H9 (cell line): Measurements from ENCODE around the gene P3H2. TPM values are rescaled to one million over a fixed set of nuclear protein-coding genes. Genes with fewer than 3 reads are reported as not detected.

ENCODE experiments used
- DNase-seq: peaks from one replicate; pipeline ENCODE4 v3.0.0-alpha.2; 2017
- H2AFZ ChIP-seq: one replicate; pipeline ENCODE4 v1.6.1; 2013; ENCODE audit warnings: mild to moderate bottlenecking, low read length, control low read depth, moderate library complexity
- H2AK5ac ChIP-seq: 2 replicates; pipeline ENCODE4 v1.6.1; 2013; ENCODE audit warnings: low read length, control low read depth, mixed read lengths; ENCODE audit not compliant: insufficient read length
- H2BK120ac ChIP-seq: one replicate; pipeline ENCODE4 v1.6.1; 2013; ENCODE audit warnings: low read depth, mild to moderate bottlenecking, low read length, control low read depth, inconsistent platforms; ENCODE audit not compliant: poor library complexity, severe bottlenecking
- H2BK12ac ChIP-seq: 2 replicates; pipeline ENCODE4 v1.6.1; 2013; ENCODE audit warnings: low read length, control low read depth, mixed read lengths, low read depth; ENCODE audit not compliant: insufficient read length
- H2BK15ac ChIP-seq: 2 replicates; pipeline ENCODE4 v1.6.1; 2013; ENCODE audit warnings: low read depth, low read length, control low read depth
- H2BK20ac ChIP-seq: one replicate; pipeline ENCODE4 v1.6.1; 2013; ENCODE audit warnings: low read depth, mild to moderate bottlenecking, low read length, control low read depth, inconsistent platforms; ENCODE audit not compliant: poor library complexity, severe bottlenecking
- H2BK5ac ChIP-seq: 2 replicates; pipeline ENCODE4 v1.6.1; 2013; ENCODE audit warnings: low read length, control low read depth, mixed read lengths; ENCODE audit not compliant: insufficient read length
- H3K14ac ChIP-seq: 2 replicates; pipeline ENCODE4 v1.6.1; 2013; ENCODE audit warnings: low read length, control low read depth; ENCODE audit not compliant: insufficient read depth
- H3K18ac ChIP-seq: 2 replicates; pipeline ENCODE4 v1.6.1; 2013; ENCODE audit warnings: low read depth, mild to moderate bottlenecking, mixed read lengths, low read length, control low read depth; ENCODE audit not compliant: insufficient read length
- H3K23ac ChIP-seq: 2 replicates; pipeline ENCODE4 v1.6.1; 2013; ENCODE audit warnings: low read length, control low read depth, mixed read lengths, low read depth; ENCODE audit not compliant: insufficient read length
- H3K23me2 ChIP-seq: 2 replicates; pipeline ENCODE4 v1.6.1; 2013; ENCODE audit warnings: low read depth, mild to moderate bottlenecking, mixed read lengths, low read length, control low read depth; ENCODE audit not compliant: insufficient read length, poor library complexity, severe bottlenecking
- H3K27ac ChIP-seq: 2 replicates; pipeline ENCODE4 v1.5.1; 2013; ENCODE audit warnings: low read length, control low read depth, mixed read lengths, low read depth; ENCODE audit not compliant: insufficient read length
- H3K27me3 ChIP-seq: 2 replicates; pipeline ENCODE4 v1.6.1; 2013; ENCODE audit warnings: low read length, control low read depth, inconsistent platforms; ENCODE audit not compliant: insufficient read depth
- H3K4ac ChIP-seq: 2 replicates; pipeline ENCODE4 v1.6.1; 2013; ENCODE audit warnings: low read depth, mild to moderate bottlenecking, control low read depth, inconsistent platforms, low read length, moderate library complexity
- H3K4me1 ChIP-seq: 2 replicates; pipeline ENCODE4 v1.6.1; 2013; ENCODE audit warnings: low read length, control low read depth, inconsistent platforms; ENCODE audit not compliant: insufficient read depth
- H3K4me2 ChIP-seq: 2 replicates; pipeline ENCODE4 v1.6.1; 2013; ENCODE audit warnings: low read length, control low read depth, mixed read lengths; ENCODE audit not compliant: insufficient read length, insufficient read depth
- H3K56ac ChIP-seq: 2 replicates; pipeline ENCODE4 v1.6.1; 2013; ENCODE audit warnings: low read depth, mild to moderate bottlenecking, mixed read lengths, low read length, control low read depth; ENCODE audit not compliant: insufficient read length
- H3K79me1 ChIP-seq: 2 replicates; pipeline ENCODE4 v1.6.1; 2013; ENCODE audit warnings: low read depth, mild to moderate bottlenecking, moderate library complexity, low read length, control low read depth, inconsistent platforms; ENCODE audit not compliant: insufficient read depth, poor library complexity, severe bottlenecking
- H3K79me2 ChIP-seq: 2 replicates; pipeline ENCODE4 v1.6.1; 2013; ENCODE audit warnings: low read length, control low read depth, inconsistent platforms; ENCODE audit not compliant: insufficient read depth
- H3K9ac ChIP-seq: 2 replicates; pipeline ENCODE4 v1.6.1; 2013; ENCODE audit warnings: low read length, control low read depth, mixed read lengths; ENCODE audit not compliant: insufficient read length; ENCODE audit errors: extremely low read depth
- H3K9me3 ChIP-seq: one replicate; pipeline ENCODE4 v1.6.1; 2013; ENCODE audit warnings: low read depth, low read length, inconsistent platforms; ENCODE audit not compliant: control insufficient read depth
- H3T11ph ChIP-seq: one replicate; pipeline ENCODE4 v1.6.1; 2013; ENCODE audit warnings: mild to moderate bottlenecking, low read length, control low read depth, inconsistent platforms
- H4K20me1 ChIP-seq: one replicate; pipeline ENCODE4 v1.6.1; 2013; ENCODE audit not compliant: control insufficient read depth, insufficient read length, insufficient read depth
- H4K5ac ChIP-seq: 2 replicates; pipeline ENCODE4 v1.6.1; 2013; ENCODE audit warnings: low read depth, mild to moderate bottlenecking, mixed read lengths, low read length, control low read depth; ENCODE audit not compliant: insufficient read length
- H4K8ac ChIP-seq: replicated peaks from 2 replicates; pipeline ENCODE4 v1.6.1; 2013; ENCODE audit warnings: low read length, control low read depth, mixed read lengths, low read depth; ENCODE audit not compliant: insufficient read length
- H4K91ac ChIP-seq: 2 replicates; pipeline ENCODE4 v1.6.1; 2013; ENCODE audit warnings: low read depth, mild to moderate bottlenecking, moderate library complexity, mixed read lengths, low read length, control low read depth; ENCODE audit not compliant: insufficient read length
- H3K27ac Mint-ChIP-seq, 3 experiments: 2 replicates in 2 of 3; 3 replicates in 1 of 3; pipeline ENCODE4 v1.8.0; 2020 to 2021; ENCODE audit warnings: mixed read lengths in 3 of 3, mild to moderate bottlenecking in 1 of 3, moderate library complexity in 1 of 3
- H3K27me3 Mint-ChIP-seq: 2 replicates; pipeline ENCODE4 v1.8.0; 2021; ENCODE audit warnings: low read depth, mild to moderate bottlenecking, moderate library complexity, mixed read lengths
- H3K36me3 Mint-ChIP-seq, 3 experiments: 2 replicates in 2 of 3; 3 replicates in 1 of 3; pipeline ENCODE4 v1.8.0; 2020 to 2021; ENCODE audit warnings: low read depth in 3 of 3, mixed read lengths in 3 of 3; ENCODE audit not compliant: insufficient read depth in 1 of 3
- H3K4me1 Mint-ChIP-seq, 2 experiments: 2 replicates each; pipeline ENCODE4 v1.8.0; 2020; ENCODE audit warnings: mixed read lengths in 2 of 2
- H3K4me3 Mint-ChIP-seq, 2 experiments: 2 replicates in 1 of 2; 3 replicates in 1 of 2; pipeline ENCODE4 v1.8.0; 2020 to 2021; ENCODE audit warnings: mild to moderate bottlenecking in 2 of 2, mixed read lengths in 2 of 2, moderate library complexity in 1 of 2
- H3K9me3 Mint-ChIP-seq, 2 experiments: 2 replicates in 1 of 2; 3 replicates in 1 of 2; pipeline ENCODE4 v1.8.0; 2020; ENCODE audit warnings: mild to moderate bottlenecking in 2 of 2, mixed read lengths in 2 of 2, moderate library complexity in 1 of 2
- CTCF ChIP-seq: fragments of 200-600 bp; sonication (generic); conservative IDR thresholded peaks from 3 replicates; pipeline ENCODE4 v1.8.0; 2021; ENCODE audit warnings: antibody characterized with exemption, mild to moderate bottlenecking
- WGBS: extraction: QIAGEN DNeasy Blood & Tissue Kit; methylation state at CpG from one replicate; pipeline ENCODE4 v1.1.7; 2013; ENCODE audit warnings: missing lambda C conversion rate, low lambda C conversion rate, mixed read lengths; ENCODE audit not compliant: insufficient read length; ENCODE audit errors: extremely low coverage; 5-methylcytosine and 5-hydroxymethylcytosine counted together
- total RNA-seq: library from RNA; stranded (reverse); gene quantifications from 2 replicates; pipeline ENCODE4 v1.2.1, GENCODE V29; 2021

P3H2 gene
- total RNA-seq, 1 experiment from 2014 or later = 41.5 TPM

GRCh38 chr3:190060192-190060775 is 60.4 kb downstream of the P3H2 start:
- no peak overlapping the region for H3K4ac ChIP-seq
- no peak overlapping the region for H3K9ac ChIP-seq
- H3K4me2 ChIP-seq = no peak overlapping the region
- no peak overlapping the region for H2BK20ac ChIP-seq
- no peaks in the 10 kb centered on the region for H3K9me3 ChIP-seq
- no peak overlapping the region for H3K27ac ChIP-seq
- 0 out of 7 replicates have a peak, but pooled peaks cover 0 to 2% (median 0%) of the 10 kb centered on the region in 3 experiments for H3K36me3 Mint-ChIP-seq
- H4K91ac ChIP-seq = no peak overlapping the region
- TF ChIP-seq CTCF = no peak
- H3T11ph ChIP-seq = no peak overlapping the region
- H3K27ac Mint-ChIP-seq = no peak overlapping the region
- H2BK12ac ChIP-seq = no peak overlapping the region
- H3K23ac ChIP-seq = no peak overlapping the region
- H3K9me3 Mint-ChIP-seq = no peaks in the 10 kb centered on the region
- no peak overlapping the region for H3K56ac ChIP-seq
- H3K23me2 ChIP-seq = no peaks in the 10 kb centered on the region
- H2BK15ac ChIP-seq = no peak overlapping the region
- H3K14ac ChIP-seq = no peak overlapping the region
- no peaks in the 10 kb centered on the region for H3K27me3 ChIP-seq
- H3K79me1 ChIP-seq = no peaks in the 10 kb centered on the region
- H2AK5ac ChIP-seq = no peak overlapping the region
- no peak overlapping the region for H2AFZ ChIP-seq
- H3K4me1 Mint-ChIP-seq = peaks cover 32 to 40% of the 10 kb centered on the region in 2 experiments
- H3K79me2 ChIP-seq = no peaks in the 10 kb centered on the region
- no peak overlapping the region for H2BK120ac ChIP-seq
- no peaks in the 10 kb centered on the region; the same call in 1 of the 2 replicates for H3K4me1 ChIP-seq
- H2BK5ac ChIP-seq = no peak overlapping the region
- H3K27me3 Mint-ChIP-seq = no peaks in the 10 kb centered on the region
- H4K20me1 ChIP-seq = no peaks in the 10 kb centered on the region
- H3K18ac ChIP-seq = no peak overlapping the region
- DNase-seq = no peak
- no peak overlapping the region for H4K5ac ChIP-seq
- WGBS = no CpG with 5 or more reads among the region's 4 CpGs
- H3K4me3 Mint-ChIP-seq = no peak overlapping the region
- no peak overlapping the region for H4K8ac ChIP-seq
